Ectodermal cell (in vitro differentiated cells): Measurements from ENCODE around the gene TANC2.
"Not testable (repeated sequence)": the region's sequence is repeated elsewhere in the genome, so short reads cannot be mapped to it uniquely, and the experiment has no call there.

Experiments
- H3K27ac ChIP-seq: 2 replicates; pipeline ENCODE4 v1.7.0; 2013; ENCODE audit warnings: mild to moderate bottlenecking, low read depth, low read length; ENCODE audit not compliant: insufficient read depth, poor library complexity, severe bottlenecking
- H3K27me3 ChIP-seq: 2 replicates; pipeline ENCODE4 v1.7.0; 2013; ENCODE audit warnings: mild to moderate bottlenecking, low read length; ENCODE audit not compliant: insufficient read depth, control insufficient read depth, poor library complexity, severe bottlenecking
- H3K36me3 ChIP-seq: one replicate; pipeline ENCODE4 v1.7.0; 2013; ENCODE audit warnings: low read length; ENCODE audit not compliant: control insufficient read depth, insufficient read depth
- H3K4me1 ChIP-seq: one replicate; pipeline ENCODE4 v1.7.0; 2013; ENCODE audit warnings: low read length; ENCODE audit not compliant: control insufficient read depth, insufficient read depth
- H3K4me3 ChIP-seq: 2 replicates; pipeline ENCODE4 v1.7.0; 2013; ENCODE audit warnings: low read depth, low read length, control low read depth; ENCODE audit not compliant: insufficient read depth
- H3K9me3 ChIP-seq: 2 replicates; pipeline ENCODE4 v1.7.0; 2013; ENCODE audit warnings: mild to moderate bottlenecking, low read length, moderate library complexity; ENCODE audit not compliant: control insufficient read depth
- WGBS, 2 experiments: methylation state at CpG; one replicate each; pipeline ENCODE4 v1.1.7; 2013; ENCODE audit warnings: missing lambda C conversion rate in 2 of 2; 5-methylcytosine and 5-hydroxymethylcytosine counted together

TANC2 gene

DNA sequence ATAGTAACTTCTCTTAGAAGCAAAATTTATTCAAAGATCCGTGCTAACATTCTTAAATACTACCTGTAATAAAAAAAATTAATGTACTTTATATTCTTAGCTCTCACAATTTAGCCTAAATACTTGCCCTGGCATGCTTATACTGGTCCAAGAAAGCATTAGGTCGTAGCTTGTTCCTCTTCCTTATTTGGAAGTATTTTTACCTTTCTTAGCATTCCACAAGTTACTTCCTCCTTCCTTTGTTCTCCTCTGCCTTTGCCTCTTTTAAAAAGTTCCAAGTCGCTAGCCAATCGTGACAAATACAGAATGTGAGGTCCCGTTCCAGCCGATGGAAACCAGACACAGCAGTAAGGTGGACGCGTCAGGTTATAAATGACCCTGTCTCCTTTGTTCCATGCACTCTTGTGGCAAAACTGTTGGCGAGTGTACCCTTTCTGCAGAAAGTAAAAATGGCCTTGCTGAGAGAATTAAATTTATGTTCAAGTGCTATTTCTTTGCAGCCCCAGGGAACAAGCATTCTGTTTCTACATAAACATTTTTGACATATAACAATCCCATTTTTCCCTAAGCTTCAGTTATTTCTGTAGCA, 10.7 kb downstream of the TANC2 start:
- not testable (repeated sequence) for H3K27ac ChIP-seq, H3K4me3 ChIP-seq
- WGBS, 2 experiments, result 87 to 93% methylated on average over 8 to 9 of the region's 9 CpGs

DNA sequence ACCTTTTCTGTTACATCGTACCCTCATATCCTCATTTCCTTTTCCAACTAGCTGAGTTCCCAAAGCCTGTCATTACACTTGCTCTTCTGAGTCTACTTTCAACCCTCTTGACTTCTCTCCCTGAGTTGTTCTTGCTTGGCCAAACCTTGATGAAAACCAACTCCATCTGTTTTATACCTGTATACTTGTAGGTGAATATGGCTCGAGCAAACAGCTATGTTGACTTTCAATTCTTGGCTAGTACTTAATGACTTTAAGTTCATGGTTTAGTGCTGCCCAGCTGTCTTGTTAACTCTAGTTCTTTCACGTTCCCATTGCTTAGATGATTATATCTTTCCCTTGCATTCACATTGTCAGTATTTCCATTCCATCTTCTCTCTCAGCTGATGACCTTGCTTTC, 14.8 kb downstream of the TANC2 start:
- Histone ChIP-seq H3K36me3 (no peaks in the 10 kb centered on the region), H3K9me3 (peaks cover 4% of the 10 kb centered on the region), H3K4me3 (no peak overlapping the region), H3K4me1 (no peaks in the 10 kb centered on the region), H3K27me3 (no peaks in the 10 kb centered on the region), H3K27ac (no peak overlapping the region)
- WGBS, 2 experiments, result 90 to 95% methylated on average over 3 of the region's 3 CpGs

More for the DNA sequence above, 10.7 kb downstream of the TANC2 start:
- not testable (repeated sequence) for H3K4me1 ChIP-seq, H3K9me3 ChIP-seq, H3K27me3 ChIP-seq, H3K36me3 ChIP-seq

DNA sequence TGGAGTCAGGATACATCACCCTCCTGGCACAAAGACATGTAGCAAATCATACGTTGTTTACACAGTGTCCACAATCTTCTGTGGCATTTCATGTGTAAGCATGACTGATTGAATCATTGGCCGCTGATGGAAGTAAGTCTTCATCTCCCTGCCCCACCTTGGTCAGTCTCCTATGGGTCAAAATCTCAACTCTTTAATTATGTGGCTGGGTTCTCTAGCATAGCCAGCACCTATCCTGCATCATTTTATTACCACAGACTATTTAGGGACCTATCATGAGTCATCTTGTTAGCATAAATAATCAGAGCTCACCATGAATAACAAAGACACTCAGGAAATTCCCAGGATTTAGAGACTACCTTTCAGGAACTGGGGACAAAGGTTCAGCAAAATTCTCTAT, 15.9 kb downstream of the TANC2 start:
- WGBS, 2 experiments, result 86 to 90% methylated on average over 2 of the region's 2 CpGs
- H3K4me1 ChIP-seq, result no peaks in the 10 kb centered on the region
- peaks cover 4% of the 10 kb centered on the region for H3K9me3 ChIP-seq
- no peaks in the 10 kb centered on the region for H3K27me3 ChIP-seq
- H3K36me3 ChIP-seq, result no peaks in the 10 kb centered on the region
- no peak overlapping the region for H3K27ac ChIP-seq
- no peak overlapping the region for H3K4me3 ChIP-seq

DNA sequence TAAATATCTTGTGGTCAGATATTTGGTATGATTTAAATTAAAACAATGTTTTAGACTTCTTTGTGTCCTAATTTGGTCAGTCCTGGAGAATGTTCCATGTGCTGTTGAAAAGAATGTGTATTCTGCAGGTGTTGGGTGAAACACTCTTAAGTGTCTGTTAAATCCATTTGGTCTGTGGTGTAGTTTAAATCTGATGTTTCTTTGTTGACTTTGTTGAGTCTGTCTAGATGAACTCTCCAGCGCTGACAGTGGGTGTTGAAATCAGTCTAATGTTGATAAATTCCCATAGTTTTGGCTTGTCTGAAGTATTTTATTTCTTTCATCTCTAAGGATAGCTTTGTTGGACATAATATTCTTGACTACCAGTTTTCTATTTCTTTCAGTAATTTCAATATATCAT, 18.8 kb downstream of the TANC2 start:
- Histone ChIP-seq H3K27ac (no peak overlapping the region), H3K4me3 (no peak overlapping the region), H3K9me3 (peaks cover 4% of the 10 kb centered on the region), H3K36me3 (no peaks in the 10 kb centered on the region), H3K4me1 (no peaks in the 10 kb centered on the region), H3K27me3 (no peaks in the 10 kb centered on the region)
- WGBS, 2 experiments, result 79 to 97% methylated on average over 1 of the region's 1 CpG

DNA sequence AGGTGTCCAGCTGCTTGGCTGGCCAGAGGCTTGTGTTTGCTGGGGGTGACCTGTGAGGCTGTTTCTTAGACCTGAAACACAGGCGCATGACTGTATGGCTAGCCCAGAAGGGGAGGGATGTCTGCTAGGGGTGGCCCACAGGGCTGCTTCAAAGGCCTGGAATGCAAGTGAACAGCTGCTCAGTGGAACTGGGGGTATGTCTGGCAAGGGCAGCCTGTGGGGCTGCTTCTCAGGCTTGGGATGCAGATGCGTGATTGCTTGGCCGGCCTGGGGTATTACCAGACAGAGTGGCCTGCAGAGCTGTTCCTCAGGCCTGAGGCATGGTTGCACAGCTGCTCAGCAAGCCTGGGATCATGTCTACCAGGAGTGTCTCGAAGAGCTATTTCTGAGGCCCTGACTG, 20.5 kb downstream of the TANC2 start:
- no peaks in the 10 kb centered on the region for H3K36me3 ChIP-seq
- H3K27me3 ChIP-seq, result no peaks in the 10 kb centered on the region
- 95 to 97% methylated on average over 4 of the region's 4 CpGs for WGBS, 2 experiments
- H3K4me1 ChIP-seq, result no peaks in the 10 kb centered on the region
- H3K4me3 ChIP-seq, result no peak overlapping the region
- H3K27ac ChIP-seq, result no peak overlapping the region
- H3K9me3 ChIP-seq, result peaks cover 4% of the 10 kb centered on the region

DNA sequence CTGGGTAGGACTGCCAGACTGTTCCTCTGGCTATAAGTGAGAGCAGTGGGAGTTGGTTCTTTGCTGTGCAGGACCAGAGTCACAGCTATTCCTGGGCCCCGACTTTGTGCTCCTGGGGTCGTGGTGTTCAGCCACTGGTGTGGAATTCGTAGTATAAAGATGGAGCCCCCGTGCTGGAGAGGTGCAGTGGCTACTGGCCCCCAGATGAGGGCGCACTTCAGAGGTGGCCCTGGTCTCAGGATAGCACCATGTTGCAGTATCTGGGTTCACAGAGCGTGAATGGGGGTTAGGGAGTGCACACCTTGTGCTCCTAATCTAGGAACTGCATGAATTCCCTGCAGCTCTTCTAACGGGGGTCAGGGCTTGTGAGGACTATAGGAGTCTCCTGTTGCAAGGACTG, 21.1 kb downstream of the TANC2 start:
- Histone ChIP-seq H3K27ac (no peak overlapping the region), H3K9me3 (peaks cover 4% of the 10 kb centered on the region), H3K4me3 (no peak overlapping the region), H3K4me1 (no peaks in the 10 kb centered on the region), H3K36me3 (no peaks in the 10 kb centered on the region), H3K27me3 (no peaks in the 10 kb centered on the region)
- 90% methylated on average over 7 of the region's 7 CpGs for WGBS, 2 experiments

DNA sequence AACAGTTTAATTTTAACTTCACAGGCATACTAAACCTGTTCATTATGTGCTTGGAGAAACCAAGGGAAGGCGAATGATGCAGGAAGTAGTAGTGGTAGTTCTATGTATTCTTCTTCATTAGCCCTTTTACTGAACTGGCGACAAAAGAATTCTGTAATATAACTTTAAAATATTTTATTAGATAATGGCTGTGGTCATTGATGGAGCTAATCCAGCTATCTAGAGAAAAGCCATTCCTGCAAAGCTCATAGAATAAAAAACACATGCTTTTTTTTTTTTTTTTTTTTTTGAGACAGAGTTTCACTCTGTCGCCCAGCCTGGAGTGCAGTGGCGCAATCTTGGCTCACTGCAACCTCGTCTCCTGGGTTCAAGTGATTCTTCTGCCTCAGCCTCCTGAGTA, 23.5 kb downstream of the TANC2 start:
- Histone ChIP-seq H3K9me3 (no peaks in the 10 kb centered on the region), H3K27me3 (no peaks in the 10 kb centered on the region)
- 92 to 98% methylated on average over 3 to 4 of the region's 5 CpGs for WGBS, 2 experiments

DNA sequence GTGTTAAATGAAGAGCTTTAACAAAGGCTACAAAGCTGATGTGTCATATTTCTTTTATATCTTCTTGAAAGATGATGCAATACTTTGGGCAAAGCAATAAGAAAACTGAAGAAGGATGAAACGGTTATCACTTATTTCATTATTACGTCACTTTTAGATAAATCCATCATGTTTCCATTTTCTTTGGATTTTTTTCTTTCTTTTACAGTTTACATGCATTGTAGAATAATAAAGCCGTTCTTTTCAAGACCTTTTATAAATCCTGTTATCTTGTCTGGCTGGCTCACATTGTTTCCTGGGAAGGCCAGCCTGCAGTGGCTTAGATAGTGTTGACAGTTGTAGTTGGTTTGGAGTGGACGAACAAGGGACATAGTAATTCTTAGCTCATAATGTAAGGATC, 28.9 kb downstream of the TANC2 start:
- Histone ChIP-seq H3K27ac (no peak overlapping the region), H3K9me3 (no peaks in the 10 kb centered on the region), H3K4me3 (no peak overlapping the region), H3K4me1 (no peaks in the 10 kb centered on the region), H3K36me3 (no peaks in the 10 kb centered on the region), H3K27me3 (no peaks in the 10 kb centered on the region)
- WGBS, 2 experiments, result 89 to 95% methylated on average over 3 to 4 of the region's 4 CpGs

More for the DNA sequence above, 23.5 kb downstream of the TANC2 start:
- H3K27ac ChIP-seq, result no peak overlapping the region
- no peak overlapping the region for H3K4me3 ChIP-seq
- H3K4me1 ChIP-seq, result no peaks in the 10 kb centered on the region
- no peaks in the 10 kb centered on the region for H3K36me3 ChIP-seq

DNA sequence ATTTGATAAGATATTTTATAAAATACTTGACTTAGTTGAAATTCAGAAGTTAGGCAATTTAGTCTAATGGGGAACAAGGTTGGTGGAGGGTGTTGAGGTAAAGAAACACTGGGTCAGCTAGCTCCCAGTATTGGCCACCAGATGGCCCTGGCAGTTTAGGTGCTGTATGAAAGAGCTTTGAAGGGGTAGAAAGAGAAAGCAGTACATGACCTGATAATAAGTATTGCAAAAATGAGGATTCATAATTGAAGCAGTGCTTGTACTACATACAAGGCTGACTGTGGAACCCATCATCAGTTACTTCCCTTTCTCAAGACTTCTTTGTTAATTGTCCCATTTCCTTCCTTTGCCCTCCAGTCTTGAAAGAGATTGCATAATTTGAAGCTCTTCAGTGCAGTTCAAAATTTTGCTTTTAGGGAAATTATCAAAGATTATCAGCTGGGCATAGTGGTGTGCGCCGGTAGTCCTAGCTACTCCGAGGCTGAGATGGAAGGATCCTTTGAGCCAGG, 29.4 kb downstream of the TANC2 start:
- no peak overlapping the region for H3K27ac ChIP-seq
- WGBS, 2 experiments, result 89 to 92% methylated on average over 3 of the region's 3 CpGs
- H3K27me3 ChIP-seq, result no peaks in the 10 kb centered on the region
- no peaks in the 10 kb centered on the region for H3K4me1 ChIP-seq
- no peaks in the 10 kb centered on the region for H3K36me3 ChIP-seq
- no peak overlapping the region for H3K4me3 ChIP-seq
- no peaks in the 10 kb centered on the region for H3K9me3 ChIP-seq

DNA sequence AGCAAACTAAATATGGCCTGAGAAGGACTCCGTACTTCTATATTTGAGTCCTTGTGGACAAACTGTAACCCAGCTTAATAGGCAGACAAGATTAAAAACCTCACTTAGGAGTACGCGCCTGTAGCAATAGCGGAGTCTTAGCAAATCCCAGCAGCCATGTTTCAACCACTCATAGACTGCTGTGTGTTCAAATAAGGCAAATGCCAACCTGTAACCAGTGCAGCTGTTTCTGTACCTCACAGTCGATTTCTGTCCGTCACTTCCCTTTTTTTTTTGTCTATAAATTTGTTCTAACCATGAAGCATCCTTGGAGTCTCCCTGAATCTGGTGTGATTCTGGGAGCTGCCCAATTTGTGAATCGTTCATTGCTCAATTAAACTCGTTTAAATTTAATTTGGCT, 30.2 kb downstream of the TANC2 start:
- 93 to 97% methylated on average over 7 to 8 of the region's 8 CpGs for WGBS, 2 experiments
- Histone ChIP-seq H3K4me1 (no peaks in the 10 kb centered on the region), H3K36me3 (no peaks in the 10 kb centered on the region), H3K4me3 (no peak overlapping the region), H3K9me3 (no peaks in the 10 kb centered on the region), H3K27me3 (no peaks in the 10 kb centered on the region), H3K27ac (no peak overlapping the region)

DNA sequence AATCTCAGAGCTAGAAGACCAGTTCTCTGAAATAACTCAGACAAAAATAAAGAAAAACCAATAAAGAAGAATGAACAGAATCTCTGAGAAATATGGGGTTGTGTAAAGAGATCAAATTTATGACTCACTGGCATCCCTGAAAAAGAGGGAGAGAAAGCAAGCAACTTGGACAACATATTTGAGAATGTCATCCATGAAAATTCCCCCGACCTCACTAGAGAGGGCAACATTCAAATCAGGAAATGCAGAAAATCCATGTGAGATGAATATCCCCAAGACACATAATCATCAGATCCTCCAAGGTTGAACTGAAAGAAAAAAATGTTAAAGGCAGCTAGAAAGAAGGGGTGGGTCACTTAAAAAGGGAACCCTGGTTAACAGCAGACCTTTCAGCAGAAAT, 32.1 kb downstream of the TANC2 start:
- no peaks in the 10 kb centered on the region for H3K4me1 ChIP-seq
- H3K36me3 ChIP-seq, result no peaks in the 10 kb centered on the region
- no peaks in the 10 kb centered on the region for H3K27me3 ChIP-seq
- no peak overlapping the region for H3K27ac ChIP-seq
- H3K4me3 ChIP-seq, result no peak overlapping the region
- no peaks in the 10 kb centered on the region for H3K9me3 ChIP-seq
- WGBS, 2 experiments, result 100% methylated on average over 1 of the region's 1 CpG
